Fibroblast of skin of left quadriceps (primary cell): ENCODE data around the gene C11orf58.

Source experiments
- DNase-seq, 2 experiments: peaks; one replicate each; pipeline ENCODE4 v3.0.0-alpha.2; 2013; ENCODE audit warnings: low read depth in 2 of 2

C11orf58 gene

GRCh38 chr11:16738193-16738946 is at the start of gene C11orf58:
TSS of gene C11orf58 (plus strand) at chr11:16738647. CDS start at chr11:16738779, 132 bp downstream.
- DNase-seq, result peak; percentile 94 to 95

GRCh38 chr11:16690086-16690485 is 48.4 kb upstream of the C11orf58 start:
- no peak for DNase-seq

GRCh38 chr11:16703795-16704194 is 34.7 kb upstream of the C11orf58 start:
- no peak for DNase-seq

- no peak for DNase-seq
Observed at GRCh38 chr11:16713594-16713993, 24.9 kb upstream of the C11orf58 start.

- no peak for DNase-seq
Observed at GRCh38 chr11:16722581-16723344, 15.7 kb upstream of the C11orf58 start.

GRCh38 chr11:16727806-16728205 is 10.6 kb upstream of the C11orf58 start:
- DNase-seq, result no peak

GRCh38 chr11:16737818-16738192 is 642 bp upstream of the C11orf58 start:
- DNase-seq, result no peak

GRCh38 chr11:16738947-16739815 is 734 bp downstream of the C11orf58 start:
- DNase-seq, result no peak

GRCh38 chr11:16741473-16741872 is 3.0 kb downstream of the C11orf58 start:
- DNase-seq, result no peak

GRCh38 chr11:16743478-16743877 is 5.0 kb downstream of the C11orf58 start:
- DNase-seq, result no peak

GRCh38 chr11:16744128-16744725 is 5.8 kb downstream of the C11orf58 start:
- DNase-seq, result no peak

- no peak for DNase-seq
Observed at GRCh38 chr11:16745950-16746605, 7.6 kb downstream of the C11orf58 start.

- DNase-seq, result no peak
Observed at GRCh38 chr11:16749092-16749491, 10.6 kb downstream of the C11orf58 start.

- DNase-seq, result no peak
Observed at GRCh38 chr11:16749666-16750065, 11.2 kb downstream of the C11orf58 start.

GRCh38 chr11:16750417-16750816 is 12.0 kb downstream of the C11orf58 start:
- DNase-seq, result no peak

GRCh38 chr11:16758382-16759024 is 20.1 kb downstream of the C11orf58 start:
- DNase-seq, result no peak

GRCh38 chr11:16759857-16760508 is 21.5 kb downstream of the C11orf58 start:
- no peak for DNase-seq

GRCh38 chr11:16763746-16764145 is 25.3 kb downstream of the C11orf58 start:
- no peak for DNase-seq

- DNase-seq, result no peak
Observed at GRCh38 chr11:16764888-16765287, 26.4 kb downstream of the C11orf58 start.

- DNase-seq, result no peak
Observed at GRCh38 chr11:16767137-16767536, 28.7 kb downstream of the C11orf58 start.
